DND-41 (cell line): ENCODE measurements around the gene CFAP20DC.

Experiments
- CTCF ChIP-seq: IDR thresholded peaks from 2 replicates; pipeline ENCODE4 v1.5.1; 2012; ENCODE audit warnings: borderline replicate concordance, low read length, moderate library complexity, mild to moderate bottlenecking; ENCODE audit not compliant: poor library complexity, severe bottlenecking; ENCODE audit errors: extremely low read depth
- EZH2 ChIP-seq: IDR thresholded peaks from 3 replicates; pipeline ENCODE4 v1.6.1; 2012; ENCODE audit warnings: borderline replicate concordance, low read depth, mild to moderate bottlenecking, moderate library complexity, low read length, inconsistent platforms; ENCODE audit not compliant: severe bottlenecking

- TF ChIP-seq EZH2 (no peak), CTCF (no peak)
These were observed 94.5 kb downstream of the CFAP20DC start for GRCh38 chr3:58955308-58955707.
